Activated naive CD4-positive, alpha-beta T cell treated with Interleukin-2 at 50 U/mL for 16 hours (primary cell): ENCODE results near the gene RBMXL2.

ENCODE experiments used
- DNase-seq: peaks from one replicate; pipeline ENCODE4 v3.0.0-alpha.2; 2020

RBMXL2 gene

GRCh38 chr11:7088921-7089320 is at the start of gene RBMXL2:
RBMXL2 (plus strand) TSS chr11:7088998; CDS start chr11:7089121, 123 bp downstream.
- DNase-seq: no peak

DNA sequence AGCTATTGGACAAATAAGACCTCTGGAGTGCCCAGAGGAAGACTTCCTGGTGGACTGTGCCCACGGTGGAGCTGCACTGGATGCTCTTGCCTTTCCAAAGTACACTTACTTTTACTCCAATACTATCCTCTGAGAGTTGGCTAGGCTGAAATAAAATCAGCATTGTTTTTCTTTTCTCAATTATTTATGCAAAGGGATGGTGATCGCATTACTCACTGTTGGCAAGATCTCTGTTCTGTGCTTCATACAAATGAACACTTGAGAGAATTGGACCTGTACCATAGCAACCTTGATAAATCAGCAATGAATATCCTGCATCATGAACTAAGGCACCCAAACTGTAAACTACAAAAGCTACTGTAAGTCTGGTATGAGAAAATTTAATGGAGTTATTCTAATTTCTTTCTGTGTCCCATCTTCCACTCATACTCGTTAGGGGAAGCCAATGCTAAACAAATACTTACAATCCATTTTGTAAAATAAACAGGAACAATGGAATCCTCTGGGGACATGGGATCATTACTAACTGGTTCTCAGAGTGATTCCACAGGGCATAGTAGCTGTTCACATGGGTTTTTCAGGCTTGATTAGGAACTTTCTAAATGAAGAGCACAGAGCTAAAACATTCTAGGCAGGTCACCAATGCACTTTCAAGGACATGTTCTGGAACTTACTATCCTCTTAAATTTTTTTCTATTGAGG is 42.2 kb upstream of the RBMXL2 start:
- DNase-seq: no peak

- DNase-seq: no peak
Observed at GRCh38 chr11:7050191-7050590, 38.6 kb upstream of the RBMXL2 start.

DNA sequence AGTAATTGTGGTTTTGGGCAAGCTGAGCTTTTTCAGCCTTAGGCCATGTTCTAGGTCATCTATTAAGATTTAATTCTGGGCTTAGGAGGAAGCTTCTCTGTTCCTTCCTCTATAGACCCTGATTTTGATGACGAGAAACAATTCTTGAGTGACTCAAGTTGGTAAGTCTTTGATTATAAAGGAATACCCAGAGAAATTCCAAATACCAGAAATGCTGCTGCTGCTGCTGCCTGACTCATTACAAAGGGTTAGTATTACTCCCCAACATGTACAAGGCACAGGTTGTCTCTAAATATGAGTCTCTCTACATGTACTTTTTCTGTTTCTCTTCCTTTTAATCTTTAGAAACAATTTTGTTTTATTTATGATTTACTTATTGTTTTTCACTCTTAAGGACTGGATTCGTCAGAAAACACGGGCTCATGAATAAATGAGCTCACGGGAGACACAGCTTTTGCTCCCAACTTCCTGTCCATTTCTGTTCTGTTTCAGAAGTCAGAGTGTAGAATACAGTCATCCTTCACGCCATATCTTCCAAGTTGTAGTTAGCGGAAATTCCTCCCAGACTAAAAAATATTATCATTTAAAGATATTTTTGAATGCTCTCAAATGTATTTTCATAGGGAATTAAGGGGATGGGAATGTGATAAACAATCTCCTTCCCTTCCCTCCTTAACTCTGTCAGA is 31.8 kb upstream of the RBMXL2 start:
- no peak for DNase-seq

GRCh38 chr11:7057641-7058040 is 31.2 kb upstream of the RBMXL2 start:
- no peak for DNase-seq

DNA sequence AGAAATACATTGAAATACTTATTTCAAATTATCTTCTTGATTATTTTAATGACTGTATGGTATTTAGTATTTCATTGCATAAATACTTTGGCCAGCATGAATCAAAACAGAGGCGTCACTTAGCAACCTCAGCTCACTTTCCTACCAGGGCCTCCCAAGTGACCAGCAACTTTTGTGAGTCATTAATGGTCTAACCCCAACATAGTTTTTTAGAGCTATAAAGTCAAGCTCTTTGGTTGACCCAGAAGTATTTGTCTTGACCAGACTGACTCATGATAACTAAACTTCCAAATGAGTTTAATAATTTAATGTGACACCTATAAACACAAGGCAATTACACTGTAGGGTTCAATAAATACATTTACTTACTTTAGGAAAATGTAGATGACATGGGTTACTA is 27.9 kb upstream of the RBMXL2 start:
- DNase-seq: no peak

- DNase-seq: no peak
Observed at GRCh38 chr11:7062534-7062933, 26.3 kb upstream of the RBMXL2 start.

DNA sequence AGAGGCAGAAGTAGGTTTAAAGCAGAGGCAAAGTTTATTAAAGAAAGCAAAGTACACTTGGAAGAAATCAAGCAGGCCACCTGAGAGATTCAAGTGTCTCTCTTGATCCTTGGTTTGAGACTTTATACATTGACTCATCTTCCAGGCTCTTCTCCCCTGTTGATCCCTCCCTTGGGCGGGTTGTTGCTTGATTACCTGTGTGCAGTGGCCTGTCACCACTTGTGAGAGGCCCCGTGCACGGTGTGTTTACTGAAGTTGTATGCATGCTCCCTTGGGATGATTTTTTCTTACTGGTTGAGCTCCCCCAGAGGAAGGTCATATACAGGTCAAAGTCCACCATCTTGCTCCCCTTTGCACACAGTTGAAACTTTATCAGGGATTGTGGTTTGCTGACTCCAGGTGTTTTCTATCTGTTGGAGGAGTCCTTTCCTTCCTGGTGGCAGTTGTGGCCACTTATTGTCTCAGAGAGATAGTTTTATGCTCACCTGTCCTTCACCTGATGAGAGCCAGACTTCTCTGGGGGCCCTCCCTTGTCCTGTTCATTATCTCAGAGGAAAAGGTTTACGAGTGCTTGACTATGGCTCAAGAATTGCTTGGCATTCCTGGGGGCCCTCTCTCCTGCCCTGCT is 16.3 kb upstream of the RBMXL2 start:
- DNase-seq: no peak

- no peak for DNase-seq
Observed at GRCh38 chr11:7077101-7077500, 11.7 kb upstream of the RBMXL2 start.

DNA sequence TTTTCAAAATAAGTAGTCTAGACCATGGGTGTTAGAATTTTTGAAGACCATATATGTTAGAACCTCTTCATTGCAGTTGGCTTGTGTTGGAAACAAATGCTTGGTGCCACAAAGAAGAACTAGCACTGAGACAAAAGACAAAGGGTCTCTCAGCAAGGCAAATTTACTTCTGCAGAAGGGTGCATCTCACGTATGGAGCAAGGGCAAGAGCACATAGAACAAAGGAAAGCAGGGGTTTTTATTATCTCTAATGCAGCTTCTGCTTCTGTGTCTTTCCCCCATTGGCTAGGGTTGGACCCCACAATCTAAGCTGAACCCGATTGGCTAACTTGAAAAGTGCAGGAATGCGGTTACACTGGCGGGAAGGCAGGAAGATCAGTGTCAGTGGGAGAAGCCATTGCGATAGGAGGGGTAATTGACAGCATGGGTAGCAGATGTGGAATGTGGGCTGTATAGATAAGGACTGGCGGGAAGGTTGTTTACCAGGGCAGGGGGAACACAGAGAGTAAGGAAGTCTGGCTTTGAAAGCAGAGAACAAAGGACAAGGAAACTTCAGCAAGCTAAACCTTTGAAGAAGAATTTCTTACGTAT is 9.2 kb upstream of the RBMXL2 start:
- DNase-seq: no peak

DNA sequence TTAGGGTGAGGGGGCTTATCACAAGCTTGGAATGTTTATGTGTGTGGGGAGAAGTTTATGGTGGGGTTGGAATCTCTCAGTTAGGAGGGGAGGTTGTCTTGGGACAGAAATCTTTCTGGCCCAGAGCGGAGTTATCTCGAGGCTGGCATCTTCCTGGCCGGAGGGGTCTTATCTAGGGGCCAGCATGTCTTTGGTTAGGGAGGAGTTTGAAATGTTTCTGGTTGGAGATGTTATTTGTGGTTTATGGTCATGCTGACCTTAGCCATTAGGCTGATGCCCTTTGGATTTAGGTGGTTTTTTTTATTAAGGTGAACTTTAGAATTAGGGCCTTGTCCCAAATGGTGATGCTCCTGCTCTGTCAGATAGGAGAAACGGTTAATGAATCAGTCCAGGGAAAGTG is 7.9 kb upstream of the RBMXL2 start:
- no peak for DNase-seq

GRCh38 chr11:7081441-7081840 is 7.4 kb upstream of the RBMXL2 start:
- DNase-seq: no peak

DNA sequence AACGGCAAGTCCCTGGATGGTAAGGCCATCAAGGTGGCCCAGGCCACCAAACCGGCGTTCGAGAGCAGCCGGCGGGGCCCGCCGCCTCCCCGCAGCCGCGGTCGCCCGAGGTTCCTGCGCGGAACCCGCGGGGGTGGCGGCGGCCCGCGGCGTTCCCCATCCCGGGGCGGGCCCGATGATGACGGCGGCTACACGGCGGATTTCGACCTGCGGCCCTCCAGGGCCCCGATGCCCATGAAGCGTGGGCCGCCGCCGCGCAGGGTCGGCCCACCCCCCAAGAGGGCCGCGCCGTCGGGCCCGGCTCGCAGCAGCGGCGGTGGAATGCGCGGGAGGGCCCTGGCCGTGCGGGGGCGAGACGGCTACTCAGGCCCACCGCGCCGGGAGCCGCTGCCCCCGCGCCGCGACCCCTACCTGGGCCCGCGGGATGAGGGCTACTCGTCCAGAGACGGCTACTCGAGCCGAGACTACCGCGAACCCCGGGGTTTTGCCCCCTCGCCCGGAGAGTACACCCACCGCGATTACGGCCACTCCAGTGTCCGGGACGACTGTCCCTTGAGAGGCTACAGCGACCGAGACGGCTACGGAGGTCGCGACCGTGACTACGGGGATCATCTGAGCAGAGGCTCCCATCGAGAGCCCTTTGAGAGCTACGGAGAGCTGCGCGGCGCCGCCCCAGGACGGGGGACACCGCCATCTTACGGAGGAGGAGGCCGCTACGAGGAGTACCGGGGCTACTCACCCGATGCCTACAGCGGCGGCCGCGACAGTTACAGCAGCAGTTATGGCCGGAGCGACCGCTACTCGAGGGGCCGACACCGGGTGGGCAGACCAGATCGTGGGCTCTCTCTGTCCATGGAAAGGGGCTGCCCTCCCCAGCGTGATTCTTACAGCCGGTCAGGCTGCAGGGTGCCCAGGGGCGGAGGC is 792 bp downstream of the RBMXL2 start:
- no peak for DNase-seq

DNA sequence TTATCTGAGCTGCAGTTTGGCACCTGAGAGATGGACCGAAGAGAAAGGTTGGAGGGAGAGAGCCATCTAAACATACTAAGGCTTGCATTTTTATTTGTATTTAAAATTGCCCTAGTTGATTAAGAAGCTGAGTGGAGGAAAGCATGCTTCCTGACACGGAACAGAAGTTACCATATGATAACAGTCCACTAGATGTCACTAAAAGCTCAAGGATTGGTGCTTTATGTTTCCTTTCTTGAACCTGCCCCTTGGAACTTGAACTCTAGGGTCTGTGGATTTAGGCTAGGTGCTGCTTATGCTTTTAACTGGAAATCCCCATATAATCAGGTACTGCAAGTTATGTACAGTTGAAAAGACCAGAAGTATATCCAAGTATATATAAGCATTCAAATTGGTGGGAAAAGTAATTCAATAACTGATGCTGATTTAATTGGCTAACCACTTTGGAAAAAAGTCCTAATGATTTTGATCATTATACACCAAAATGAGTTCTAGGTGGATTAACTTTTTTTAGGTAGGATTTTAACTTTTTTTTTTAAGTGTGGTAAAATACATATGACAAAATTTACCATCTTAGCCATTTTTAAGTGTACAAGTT is 9.5 kb downstream of the RBMXL2 start:
- no peak for DNase-seq

DNA sequence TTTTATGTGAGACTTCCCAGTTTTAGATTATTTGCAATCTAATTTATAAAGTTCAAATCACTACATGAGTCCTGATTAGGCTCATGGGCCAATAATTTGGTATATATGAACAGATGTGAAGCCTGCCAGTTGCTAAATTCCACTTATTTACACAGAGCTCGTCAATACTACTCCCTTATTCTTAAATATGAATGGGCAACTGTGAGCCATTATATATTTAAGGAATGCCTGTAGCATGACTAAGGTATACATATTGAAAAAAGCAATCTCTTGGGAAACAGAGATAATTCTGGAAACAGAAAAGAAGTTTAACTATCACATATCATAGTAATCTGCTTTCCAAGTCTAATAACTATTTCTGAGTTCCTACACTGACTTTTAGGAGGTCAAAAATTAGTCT is 27.0 kb downstream of the RBMXL2 start:
- no peak for DNase-seq

- no peak for DNase-seq
Observed at GRCh38 chr11:7116370-7116769, 27.6 kb downstream of the RBMXL2 start.

DNA sequence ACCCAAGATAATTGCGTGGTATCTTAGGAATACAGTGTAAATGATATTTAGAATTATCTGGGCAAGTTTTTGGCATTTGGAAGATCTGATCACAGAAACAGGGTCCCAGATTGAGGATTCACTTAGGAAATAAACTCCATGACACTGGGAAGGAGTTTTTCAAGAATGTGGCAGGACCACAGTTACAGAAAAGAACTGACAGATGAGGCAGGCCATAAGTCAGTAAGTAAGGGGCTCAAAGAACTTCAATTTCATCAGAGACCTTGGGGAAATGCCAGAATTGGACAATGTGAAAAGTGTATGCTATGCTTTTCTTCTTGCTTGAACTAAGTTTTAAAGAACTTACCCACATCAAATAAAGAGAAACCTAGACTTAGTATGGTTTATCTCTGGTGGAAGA is 49.3 kb downstream of the RBMXL2 start:
- DNase-seq: no peak
